GM12872 (cell line): ENCODE measurements around the gene CEP44.

Experiments used
- CTCF ChIP-seq: IDR thresholded peaks from 3 replicates; pipeline ENCODE4 v1.5.1; 2011; ENCODE audit warnings: low read depth, mild to moderate bottlenecking, low read length, moderate library complexity; ENCODE audit not compliant: insufficient read depth

Gene CEP44

DNA sequence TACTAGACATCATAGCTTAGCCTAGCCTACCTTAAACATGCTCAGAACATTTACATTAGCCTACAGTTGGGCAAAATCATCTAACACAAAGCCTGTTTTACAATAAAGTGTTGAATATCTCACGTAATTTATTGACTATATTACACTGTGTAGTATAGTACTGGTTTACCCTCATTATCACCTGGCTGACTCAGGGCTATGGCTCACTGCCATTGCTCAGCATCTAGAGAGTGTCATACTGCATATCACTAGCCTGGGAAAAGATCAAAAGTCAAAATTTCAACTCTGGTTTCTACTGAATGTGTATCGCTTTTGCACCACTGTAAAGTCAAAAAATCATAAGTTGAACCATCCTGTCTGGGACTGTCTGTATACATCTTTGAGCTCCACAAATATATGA lies 78.6 kb downstream of the CEP44 start:
- TF ChIP-seq CTCF = no peak

DNA sequence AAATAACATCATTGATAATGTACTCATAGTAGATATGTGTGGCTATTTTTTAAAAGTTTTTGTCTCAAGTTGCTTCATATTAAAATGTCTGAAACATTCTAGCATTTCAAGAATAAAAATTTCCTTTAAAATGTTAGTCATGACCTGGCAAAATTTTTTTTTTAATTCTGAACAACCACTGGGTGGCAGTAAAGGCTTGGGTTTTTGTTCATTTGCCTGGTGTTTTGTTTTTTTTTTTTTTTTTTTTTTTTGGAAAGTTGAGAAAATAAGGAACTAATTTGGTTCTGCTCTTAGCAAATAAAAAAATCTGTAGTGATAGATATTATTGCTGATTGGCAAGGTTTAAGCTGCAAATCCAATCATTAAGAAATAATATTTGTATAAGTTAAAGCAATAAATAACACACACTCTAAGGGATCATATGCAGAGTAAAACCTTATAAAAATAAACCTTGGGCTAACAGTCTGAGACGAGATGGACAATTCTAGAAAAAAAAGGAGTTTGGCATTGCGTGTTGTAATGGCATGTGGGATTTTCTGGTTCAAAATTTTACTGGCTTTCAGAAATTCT lies 81.4 kb downstream of the CEP44 start:
- TF ChIP-seq CTCF = peak; percentile 12; the same call in 1 of the 3 replicates

- TF ChIP-seq CTCF = no peak
Observed at GRCh38 chr4:174369985-174370384, 86.3 kb downstream of the CEP44 start.

DNA sequence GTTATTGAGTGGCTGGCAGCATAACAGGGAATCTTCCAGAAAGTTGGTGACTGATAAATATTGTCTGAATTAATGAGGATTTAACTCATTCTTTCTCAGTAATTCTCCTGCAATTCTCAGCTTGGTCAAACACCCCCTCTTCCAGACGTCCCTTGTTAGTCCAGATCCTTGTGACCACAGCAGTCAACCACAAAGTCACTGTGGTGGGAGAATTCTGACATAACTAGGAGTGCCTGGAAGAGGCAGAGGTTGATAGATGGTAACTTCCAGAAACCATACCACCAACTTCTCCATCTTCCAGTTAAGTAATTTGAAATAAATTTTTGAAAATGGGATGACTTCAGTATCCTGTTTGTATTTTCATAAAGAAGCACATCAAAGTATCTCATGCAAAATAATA lies 90.1 kb downstream of the CEP44 start:
- no peak for TF ChIP-seq CTCF

DNA sequence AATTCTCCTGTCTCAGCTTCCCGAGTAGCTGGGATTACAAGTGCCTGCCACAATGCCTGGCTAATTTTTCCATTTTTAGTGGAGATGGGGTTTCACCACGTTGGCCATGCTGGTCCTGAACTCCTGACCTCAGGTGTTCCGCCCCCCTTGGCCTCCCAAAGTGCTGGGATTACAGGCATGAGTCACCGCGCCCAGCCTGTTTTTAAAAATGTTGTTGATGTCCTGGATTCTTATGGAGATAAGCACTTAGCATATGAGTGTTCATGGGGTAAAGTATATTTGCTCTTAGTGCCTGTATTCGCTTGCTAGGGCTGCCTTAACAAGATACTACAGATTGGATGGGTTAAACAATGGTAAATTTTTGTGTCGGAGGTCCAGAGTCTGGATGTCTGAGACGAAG lies 91.7 kb downstream of the CEP44 start:
- TF ChIP-seq CTCF = no peak

DNA sequence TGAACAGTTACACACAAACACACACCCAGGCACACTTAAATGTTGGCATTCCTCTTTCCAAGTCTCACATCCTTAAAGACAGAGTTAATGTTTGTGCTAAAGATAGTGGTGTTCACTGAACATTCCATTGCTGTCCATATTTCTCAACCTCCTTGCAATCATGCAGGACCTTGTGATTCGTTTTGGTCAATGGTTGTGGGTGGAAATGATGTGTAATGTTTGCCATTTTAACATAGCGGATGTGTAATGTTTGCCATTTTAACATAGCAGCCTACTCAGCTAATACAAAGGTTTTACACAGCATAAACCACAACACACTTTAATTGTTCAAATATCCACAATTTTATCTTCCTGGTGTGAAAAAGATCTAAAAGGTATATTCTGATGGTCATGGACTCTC lies 93.9 kb downstream of the CEP44 start:
- TF ChIP-seq CTCF = no peak

- TF ChIP-seq CTCF = no peak
Observed at GRCh38 chr4:174378951-174379350, 95.2 kb downstream of the CEP44 start.
